OCI-LY1 (cell line): Measurements from ENCODE around the gene PAMR1.

ENCODE experiments used
- EZH2 ChIP-seq: fragments of 200-600 bp; sonication (generic), shearing (Covaris generic); IDR thresholded peaks from 2 replicates; pipeline ENCODE4 v1.8.0; 2017; ENCODE audit warnings: borderline replicate concordance, mixed run types, mild to moderate bottlenecking, antibody characterized with exemption, low read length, moderate library complexity, mixed read lengths
- TF ChIP-seq, protein P1 (sequence below): fragments of 200-600 bp; sonication (generic), shearing (Covaris generic); IDR thresholded peaks from 2 replicates; pipeline ENCODE4 v1.5.1; 2017; ENCODE audit warnings: mild to moderate bottlenecking, antibody characterized with exemption, low read length, moderate library complexity, mixed read lengths

DNA sequence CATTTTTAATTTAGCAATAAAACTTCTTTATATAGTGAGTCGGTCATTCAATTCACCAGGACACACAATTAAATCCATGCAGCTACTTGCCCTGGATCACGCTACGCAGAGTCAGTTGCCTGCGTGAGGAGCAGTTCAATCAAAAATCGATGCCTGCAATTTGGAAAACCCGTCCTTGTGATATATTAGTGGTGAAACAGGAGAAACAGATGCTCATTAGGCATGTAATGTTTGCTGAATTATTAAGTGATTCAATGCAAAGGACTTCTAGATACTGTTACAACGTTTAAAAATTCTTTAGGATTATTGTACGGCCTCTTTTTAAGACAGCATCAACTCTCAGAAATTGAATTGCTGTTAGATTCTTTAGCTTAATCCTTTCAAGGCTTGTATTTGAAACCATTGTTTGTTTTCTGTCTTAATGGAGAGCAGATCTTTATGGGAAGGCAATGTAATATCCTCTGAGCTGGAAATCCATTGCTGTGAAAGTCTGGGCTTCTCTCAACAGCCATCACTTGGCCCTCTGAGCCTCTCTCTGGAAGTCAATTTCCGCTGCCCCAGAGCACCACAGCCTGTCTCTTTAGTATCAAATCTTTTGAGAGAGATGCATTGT lies 20.1 kb upstream of the PAMR1 start:
- TF ChIP-seq, protein P1, sequence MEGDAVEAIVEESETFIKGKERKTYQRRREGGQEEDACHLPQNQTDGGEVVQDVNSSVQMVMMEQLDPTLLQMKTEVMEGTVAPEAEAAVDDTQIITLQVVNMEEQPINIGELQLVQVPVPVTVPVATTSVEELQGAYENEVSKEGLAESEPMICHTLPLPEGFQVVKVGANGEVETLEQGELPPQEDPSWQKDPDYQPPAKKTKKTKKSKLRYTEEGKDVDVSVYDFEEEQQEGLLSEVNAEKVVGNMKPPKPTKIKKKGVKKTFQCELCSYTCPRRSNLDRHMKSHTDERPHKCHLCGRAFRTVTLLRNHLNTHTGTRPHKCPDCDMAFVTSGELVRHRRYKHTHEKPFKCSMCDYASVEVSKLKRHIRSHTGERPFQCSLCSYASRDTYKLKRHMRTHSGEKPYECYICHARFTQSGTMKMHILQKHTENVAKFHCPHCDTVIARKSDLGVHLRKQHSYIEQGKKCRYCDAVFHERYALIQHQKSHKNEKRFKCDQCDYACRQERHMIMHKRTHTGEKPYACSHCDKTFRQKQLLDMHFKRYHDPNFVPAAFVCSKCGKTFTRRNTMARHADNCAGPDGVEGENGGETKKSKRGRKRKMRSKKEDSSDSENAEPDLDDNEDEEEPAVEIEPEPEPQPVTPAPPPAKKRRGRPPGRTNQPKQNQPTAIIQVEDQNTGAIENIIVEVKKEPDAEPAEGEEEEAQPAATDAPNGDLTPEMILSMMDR = no peak
- no peak for TF ChIP-seq EZH2
